Activated CD8-positive, alpha-beta memory T cell treated with anti-CD3 and anti-CD28 coated beads, Interleukin-2, amount 50 U/mL, for 48 hours (primary cell): ENCODE data around the gene SURF1.
"Not testable (repeated sequence)": the region's sequence is repeated elsewhere in the genome, so short reads cannot be mapped to it uniquely, and the experiment has no call there.

Experiments
- DNase-seq: peaks from one replicate; pipeline ENCODE4 v3.0.0-alpha.2; 2020

The SURF1 gene, protein sequence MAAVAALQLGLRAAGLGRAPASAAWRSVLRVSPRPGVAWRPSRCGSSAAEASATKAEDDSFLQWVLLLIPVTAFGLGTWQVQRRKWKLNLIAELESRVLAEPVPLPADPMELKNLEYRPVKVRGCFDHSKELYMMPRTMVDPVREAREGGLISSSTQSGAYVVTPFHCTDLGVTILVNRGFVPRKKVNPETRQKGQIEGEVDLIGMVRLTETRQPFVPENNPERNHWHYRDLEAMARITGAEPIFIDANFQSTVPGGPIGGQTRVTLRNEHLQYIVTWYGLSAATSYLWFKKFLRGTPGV

DNA sequence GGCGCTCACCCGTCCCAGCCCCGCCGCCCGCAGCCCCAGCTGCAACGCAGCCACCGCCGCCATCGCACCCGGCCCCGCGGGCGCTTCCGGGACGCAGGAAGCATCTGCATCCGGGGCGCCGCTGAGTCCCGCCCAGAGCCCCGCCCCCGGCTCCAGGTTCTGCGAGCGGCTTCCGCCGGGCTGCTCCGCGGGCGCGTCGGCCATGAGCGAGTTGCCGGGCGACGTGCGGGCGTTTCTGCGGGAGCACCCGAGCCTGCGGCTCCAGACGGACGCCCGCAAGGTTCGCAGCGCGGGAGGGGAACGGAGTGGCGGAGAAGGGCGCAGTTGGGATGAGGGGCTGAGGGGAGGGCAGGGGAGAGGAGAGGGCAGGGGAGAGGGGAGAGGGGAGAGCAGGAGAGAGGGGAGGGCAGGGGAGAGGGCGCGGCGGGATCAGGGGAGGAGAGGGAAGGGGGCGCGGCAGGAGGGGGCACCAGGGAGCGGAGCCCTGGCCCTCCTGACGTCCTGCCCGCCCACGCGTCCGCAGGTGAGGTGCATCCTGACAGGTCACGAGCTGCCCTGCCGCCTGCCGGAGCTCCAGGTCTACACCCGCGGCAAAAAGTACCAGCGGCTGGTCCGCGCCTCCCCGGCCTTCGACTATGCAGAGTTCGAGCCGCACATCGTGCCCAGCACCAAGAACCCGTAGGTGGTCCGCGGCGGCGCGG is at the start of gene SURF1, which contains the start of gene SURF2:
Gene SURF1 (minus strand): TSS at position 97 of the 701 bp plus-strand sequence. CDS start 34 bp downstream, at position 63.
Gene SURF2 (plus strand): TSS at position 160 of the 701 bp plus-strand sequence. CDS start 43 bp downstream, at position 203.
- peak; percentile 93 for DNase-seq

DNA sequence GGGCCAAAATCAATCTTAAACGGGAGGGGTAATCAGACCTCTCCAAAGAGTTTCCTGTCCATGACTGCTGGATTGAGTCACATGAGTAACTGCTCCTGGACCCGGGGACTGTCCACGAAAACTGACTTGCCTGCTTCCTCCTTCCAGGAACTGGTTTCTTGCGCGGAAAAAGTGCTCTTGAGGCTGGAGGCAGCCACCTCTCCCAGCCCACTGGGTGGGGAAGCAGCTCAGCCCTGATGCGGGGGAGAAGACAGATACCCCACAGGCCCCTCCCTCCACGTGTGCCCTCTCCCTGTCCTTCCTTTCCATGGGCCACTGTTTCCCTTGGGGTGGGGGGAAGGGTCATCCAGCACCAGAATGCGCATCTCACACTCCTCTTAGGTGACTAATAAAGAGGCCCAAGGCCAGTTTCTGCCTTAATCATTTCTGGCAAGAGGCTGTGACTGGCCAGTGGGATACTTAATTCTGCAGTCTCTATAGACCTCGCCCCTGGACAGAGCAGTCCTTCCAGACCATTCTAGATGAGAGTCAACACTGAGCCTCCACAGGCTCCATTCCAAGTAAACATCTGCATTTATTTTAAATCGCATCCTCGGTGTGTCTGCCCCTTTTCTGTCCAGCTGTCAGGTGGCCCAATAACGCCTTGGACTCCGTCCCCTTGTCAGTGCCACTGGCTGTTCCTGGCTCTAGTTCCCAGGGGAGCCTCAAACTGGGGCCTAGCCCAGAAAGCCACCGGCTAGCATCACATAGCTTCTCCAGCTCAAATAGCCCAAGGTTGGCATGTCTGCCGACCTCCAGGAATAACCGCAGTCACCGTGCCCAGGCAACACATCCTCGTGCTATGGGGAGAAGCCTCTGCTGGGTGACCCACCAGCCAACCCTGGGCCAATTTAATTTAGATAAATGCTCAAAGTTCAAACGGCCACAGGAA is 49.5 kb upstream of the SURF1 start:
- no peak for DNase-seq

GRCh38 chr9:133404454-133405002 is 48.2 kb upstream of the SURF1 start:
- no peak for DNase-seq

DNA sequence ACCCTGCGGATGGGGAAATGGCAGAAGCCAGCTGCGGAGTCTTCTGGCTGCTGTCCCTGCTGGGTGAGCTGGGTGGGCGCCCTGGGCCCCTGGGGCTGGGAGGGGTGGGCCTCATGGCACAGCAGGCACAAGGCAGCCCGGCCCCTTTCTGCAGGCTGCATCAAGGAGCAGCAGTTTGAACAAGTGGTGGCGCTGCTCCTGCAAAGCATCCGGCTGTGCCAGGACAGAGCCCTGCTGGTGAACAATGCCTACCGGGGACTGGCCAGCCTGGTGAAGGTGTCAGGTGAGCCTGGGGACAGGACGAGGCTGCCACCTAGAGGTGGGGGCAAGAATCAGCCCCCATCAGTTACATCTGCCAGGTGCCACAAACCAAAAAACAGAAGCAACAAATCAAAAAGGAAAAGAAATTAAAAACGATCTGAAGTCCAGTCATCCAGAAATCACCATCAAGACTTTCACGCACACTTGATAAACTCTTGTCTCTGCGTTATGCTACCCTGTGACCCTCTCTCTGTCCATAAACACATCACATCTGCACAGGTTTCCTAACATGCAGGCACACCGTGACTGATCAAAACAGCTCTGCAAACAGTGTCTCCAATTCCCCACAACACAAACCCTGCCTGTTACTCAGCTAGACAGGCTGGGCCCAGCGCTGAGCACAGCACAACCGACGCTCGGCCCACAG is 47.6 kb upstream of the SURF1 start:
- peak; percentile 73 for DNase-seq

DNA sequence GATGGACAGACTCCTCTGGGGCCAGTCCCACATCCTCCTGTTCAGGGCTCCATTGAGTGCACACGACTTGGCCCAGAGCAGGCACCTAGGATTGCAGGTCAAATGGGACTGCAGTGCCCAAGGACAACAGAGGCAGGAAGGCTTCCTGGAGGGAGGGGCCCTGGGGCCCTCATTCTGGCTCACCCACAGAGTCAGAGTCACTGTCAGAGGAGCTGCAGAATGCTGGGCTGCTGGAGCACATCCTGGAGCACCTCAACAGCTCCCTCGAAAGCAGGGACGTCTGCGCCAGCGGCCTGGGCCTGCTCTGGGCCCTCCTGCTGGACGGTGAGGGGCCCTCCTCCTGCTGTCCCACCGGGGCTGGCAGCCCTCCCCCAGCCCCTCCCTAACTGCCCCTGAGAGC is 46.4 kb upstream of the SURF1 start:
- no peak for DNase-seq

- DNase-seq: no peak
Observed at GRCh38 chr9:133401588-133401987, 45.3 kb upstream of the SURF1 start.

DNA sequence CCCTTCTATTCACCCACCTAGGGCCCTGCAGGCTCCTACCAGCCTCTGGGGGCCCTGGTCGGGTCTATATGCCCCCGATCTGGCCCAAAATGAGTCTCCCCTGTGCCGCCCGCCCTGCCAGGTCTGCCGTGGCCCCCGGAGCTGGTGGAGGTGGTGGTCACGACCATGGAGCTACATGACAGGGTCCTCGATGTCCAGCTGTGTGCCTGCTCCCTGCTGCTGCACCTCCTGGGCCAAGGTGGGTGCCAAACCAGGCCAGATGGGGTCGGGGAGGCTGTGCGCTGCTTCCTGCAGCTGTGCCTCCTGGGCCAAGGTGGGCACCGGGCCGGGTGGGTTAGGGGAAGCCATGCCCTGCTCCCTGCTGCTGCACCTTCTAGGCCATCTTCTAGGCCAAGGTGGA is 44.0 kb upstream of the SURF1 start:
- DNase-seq: no peak

- no peak for DNase-seq
Observed at GRCh38 chr9:133397895-133398294, 41.6 kb upstream of the SURF1 start.

- no peak for DNase-seq
Observed at GRCh38 chr9:133397370-133397769, 41.1 kb upstream of the SURF1 start.

GRCh38 chr9:133396952-133397351 is 40.7 kb upstream of the SURF1 start:
- no peak for DNase-seq

DNA sequence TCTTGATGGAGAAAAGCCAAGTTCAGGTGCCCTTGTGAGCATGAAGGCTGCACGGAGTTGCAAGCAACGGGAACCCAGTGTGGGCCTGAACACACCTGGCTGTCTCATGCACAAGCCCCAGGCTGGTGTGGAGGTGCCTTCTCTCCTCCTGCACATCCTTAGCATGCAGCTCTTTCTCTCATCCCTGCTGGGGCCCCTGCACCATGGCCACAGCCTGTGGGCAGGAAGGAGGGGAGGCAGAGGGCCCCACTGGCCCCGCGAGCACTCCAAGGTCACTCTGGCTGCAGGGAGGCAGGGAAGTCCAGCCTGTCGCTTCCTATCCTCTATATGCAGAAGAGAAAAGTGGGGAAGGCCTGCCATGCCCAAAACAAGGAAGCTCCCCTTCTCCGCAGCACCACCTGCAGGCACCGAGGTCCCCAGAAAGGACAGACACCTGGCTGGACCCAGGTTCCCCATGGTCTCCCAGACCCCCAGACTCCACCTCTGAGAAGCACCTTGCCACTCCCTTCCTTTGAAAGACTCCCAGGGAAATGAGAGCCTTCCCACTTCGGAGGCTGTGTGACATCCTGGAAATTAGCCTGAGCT is 38.5 kb upstream of the SURF1 start:
- no peak for DNase-seq

- DNase-seq: no peak
Observed at GRCh38 chr9:133393399-133393798, 37.1 kb upstream of the SURF1 start.

DNA sequence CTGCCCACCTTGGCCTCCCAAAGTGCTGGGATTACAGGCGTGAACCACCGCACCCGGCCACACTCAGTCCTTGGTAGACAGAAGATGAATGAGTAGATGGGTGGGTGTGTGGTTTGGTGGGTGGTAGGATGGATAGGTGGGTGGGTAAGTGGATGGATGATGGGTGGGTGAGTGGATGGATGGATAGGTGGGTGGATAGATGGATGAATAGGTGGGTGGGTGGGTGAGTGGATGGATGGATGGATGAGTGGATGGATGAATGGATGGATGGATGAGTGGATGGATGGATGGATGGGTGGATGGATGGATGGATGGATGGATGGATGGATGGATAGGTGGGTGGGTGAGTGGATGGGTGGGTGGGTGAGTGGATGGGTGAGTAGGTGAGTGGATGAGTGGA is 36.0 kb upstream of the SURF1 start:
- DNase-seq: not testable (repeated sequence)

DNA sequence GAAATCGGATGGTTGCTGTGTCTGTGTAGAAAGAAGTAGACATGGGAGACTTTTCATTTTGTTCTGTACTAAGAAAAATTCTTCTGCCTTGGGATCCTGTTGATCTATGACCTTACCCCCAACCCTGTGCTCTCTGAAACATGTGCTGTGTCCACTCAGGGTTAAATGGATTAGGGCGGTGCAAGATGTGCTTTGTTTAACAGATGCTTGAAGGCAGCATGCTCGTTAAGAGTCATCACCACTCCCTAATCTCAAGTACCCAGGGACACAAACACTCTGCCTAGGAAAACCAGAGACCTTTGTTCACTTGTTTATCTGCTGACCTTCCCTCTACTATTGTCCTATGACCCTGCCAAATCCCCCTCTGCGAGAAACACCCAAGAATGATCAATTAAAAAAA is 35.2 kb upstream of the SURF1 start:
- DNase-seq: not testable (repeated sequence)

DNA sequence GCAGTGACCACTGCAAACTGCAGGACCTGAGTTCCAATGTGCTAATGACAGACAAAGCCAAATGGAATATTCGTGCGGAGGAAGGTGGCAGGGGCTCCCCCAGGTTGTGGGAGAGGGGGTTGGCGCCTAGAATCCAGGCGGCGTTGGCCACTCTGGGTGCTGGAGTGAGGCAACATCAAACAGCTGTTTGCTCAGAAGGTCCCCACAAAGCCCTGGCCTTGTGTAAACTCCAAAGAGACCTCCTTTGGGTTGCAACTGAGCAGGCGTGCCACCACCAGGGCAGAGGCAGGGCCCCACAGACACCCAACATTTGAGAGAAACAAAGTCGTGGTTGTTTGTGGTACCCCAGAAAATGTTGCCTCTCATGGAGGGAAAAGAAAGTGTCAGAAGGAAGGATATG is 34.4 kb upstream of the SURF1 start:
- no peak for DNase-seq

GRCh38 chr9:133389562-133389961 is 33.3 kb upstream of the SURF1 start:
- DNase-seq: no peak

DNA sequence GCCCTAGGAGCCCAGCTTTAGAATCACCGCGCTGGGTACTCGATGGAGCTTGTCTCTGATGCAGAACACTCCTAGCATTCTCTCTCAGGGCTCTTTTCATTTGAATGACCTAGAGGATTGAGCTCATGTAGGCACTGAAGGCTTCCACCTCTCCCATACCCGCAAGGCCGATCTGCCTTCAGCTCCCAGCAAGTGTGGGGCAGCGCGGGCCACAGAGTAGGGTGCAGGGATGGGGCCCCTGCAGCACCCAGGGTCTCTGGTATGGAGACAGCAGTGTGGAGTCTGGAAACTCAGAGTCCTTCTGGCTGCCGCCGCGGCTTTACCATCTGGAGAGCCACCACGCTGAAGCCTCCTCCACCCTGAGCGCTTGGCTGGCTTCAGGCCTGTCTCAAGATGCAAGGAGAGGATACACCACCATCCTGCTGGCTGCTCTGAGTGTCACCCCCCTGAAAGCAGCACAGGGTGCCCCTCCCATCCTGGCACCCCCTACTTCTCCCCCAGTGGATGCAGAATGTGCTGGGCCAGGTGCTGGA is 32.8 kb upstream of the SURF1 start:
- DNase-seq: no peak

GRCh38 chr9:133387680-133388079 is 31.4 kb upstream of the SURF1 start:
- DNase-seq: no peak

DNA sequence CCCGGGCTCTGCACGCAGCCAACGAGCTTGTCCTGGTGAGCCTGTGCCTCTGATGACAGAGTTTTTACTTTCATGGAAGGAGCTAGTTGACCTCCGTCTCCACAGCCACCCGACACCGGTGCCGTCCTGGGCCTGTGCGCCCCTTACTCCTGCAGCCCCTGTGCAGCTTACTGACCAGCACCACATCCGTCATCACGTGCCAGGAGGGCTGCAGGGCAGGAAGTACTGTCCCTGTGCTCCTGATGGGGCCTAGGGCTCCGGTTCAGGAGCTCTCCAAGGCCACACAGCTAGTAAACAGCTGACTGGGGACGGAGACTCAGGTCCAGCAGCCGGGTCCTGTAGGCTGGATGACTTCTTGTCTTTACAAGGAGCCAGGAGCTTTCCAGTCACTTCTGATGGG is 30.1 kb upstream of the SURF1 start:
- no peak for DNase-seq

DNA sequence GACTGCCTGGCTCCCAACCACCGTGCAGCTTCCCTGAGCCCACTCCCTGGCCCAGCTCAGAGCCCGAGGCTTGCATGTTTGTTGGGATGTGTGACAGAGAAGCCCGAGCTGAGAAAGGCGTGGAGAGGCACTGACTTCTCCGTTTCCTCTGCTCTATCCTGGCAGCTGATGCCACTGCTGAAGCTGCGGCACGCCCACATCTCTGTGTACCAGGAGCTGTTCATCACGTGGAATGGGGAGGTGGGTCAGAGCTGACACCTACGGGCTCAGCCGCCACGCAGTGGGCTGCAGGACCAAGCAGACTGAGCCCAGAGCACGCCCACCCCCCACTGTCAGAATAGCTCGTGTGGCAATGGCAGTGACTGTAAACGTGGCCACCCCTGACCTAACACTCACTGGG is 29.2 kb upstream of the SURF1 start:
- DNase-seq: no peak

GRCh38 chr9:133384736-133385321 is 28.5 kb upstream of the SURF1 start:
- no peak for DNase-seq
